ENCODE measurements around the gene THSD1. TPM values are rescaled to one million over a fixed set of nuclear protein-coding genes. Genes with fewer than 3 reads are reported as not detected.

Gene THSD1
- total RNA-seq, 1 donor from 2014 or later = 1.3 TPM

GRCh38 chr13:52393572-52394357 lies 12.2 kb downstream of the THSD1 start:
- no peak overlapping the region for H3K27ac Mint-ChIP-seq
- H3K36me3 Mint-ChIP-seq = no peaks in the 10 kb centered on the region
- no peaks in the 10 kb centered on the region for H3K9me3 Mint-ChIP-seq
- TF ChIP-seq CTCF (IDR thresholded peaks at IDR 0.05; ENCODE audit: unreplicated experiment) = no peak
- H3K27me3 Mint-ChIP-seq (ENCODE audit: low read depth) = peaks cover 9% of the 10 kb centered on the region
- no peak for DNase-seq (ENCODE audit: low spot score in 2 of 2, unreplicated experiment in 2 of 2)
- H3K4me3 Mint-ChIP-seq = no peak overlapping the region
- peaks cover 2% of the 10 kb centered on the region for H3K4me1 Mint-ChIP-seq

GRCh38 chr13:52387721-52388120 lies 18.3 kb downstream of the THSD1 start:
- no peak overlapping the region for H3K4me3 Mint-ChIP-seq
- TF ChIP-seq CTCF (IDR thresholded peaks at IDR 0.05; ENCODE audit: unreplicated experiment) = no peak
- H3K27ac Mint-ChIP-seq = no peak overlapping the region
- H3K36me3 Mint-ChIP-seq = no peaks in the 10 kb centered on the region
- no peak for DNase-seq (ENCODE audit: low spot score in 2 of 2, unreplicated experiment in 2 of 2)
- H3K4me1 Mint-ChIP-seq = peaks cover 2% of the 10 kb centered on the region
- peaks cover 7% of the 10 kb centered on the region for H3K9me3 Mint-ChIP-seq
- H3K27me3 Mint-ChIP-seq (ENCODE audit: low read depth) = no peaks in the 10 kb centered on the region

GRCh38 chr13:52385870-52386269 lies 20.1 kb downstream of the THSD1 start:
- peaks cover 7% of the 10 kb centered on the region for H3K9me3 Mint-ChIP-seq
- no peak for DNase-seq (ENCODE audit: low spot score in 2 of 2, unreplicated experiment in 2 of 2)
- H3K4me1 Mint-ChIP-seq = no peaks in the 10 kb centered on the region
- no peaks in the 10 kb centered on the region for H3K36me3 Mint-ChIP-seq
- H3K27ac Mint-ChIP-seq = no peak overlapping the region
- TF ChIP-seq CTCF (IDR thresholded peaks at IDR 0.05; ENCODE audit: unreplicated experiment) = no peak
- no peak overlapping the region for H3K4me3 Mint-ChIP-seq
- no peaks in the 10 kb centered on the region for H3K27me3 Mint-ChIP-seq (ENCODE audit: low read depth)

- TF ChIP-seq CTCF (IDR thresholded peaks at IDR 0.05; ENCODE audit: unreplicated experiment) = no peak
- H3K27ac Mint-ChIP-seq = no peak overlapping the region
- no peaks in the 10 kb centered on the region for H3K36me3 Mint-ChIP-seq
- H3K4me3 Mint-ChIP-seq = no peak overlapping the region
- no peak for DNase-seq (ENCODE audit: low spot score in 2 of 2, unreplicated experiment in 2 of 2)
- H3K4me1 Mint-ChIP-seq = no peaks in the 10 kb centered on the region
- H3K27me3 Mint-ChIP-seq (ENCODE audit: low read depth) = no peaks in the 10 kb centered on the region
- H3K9me3 Mint-ChIP-seq = peaks cover 7% of the 10 kb centered on the region
These were observed 22.6 kb downstream of the THSD1 start for GRCh38 chr13:52383366-52383765.

GRCh38 chr13:52378312-52378711 lies 27.7 kb downstream of the THSD1 start:
- DNase-seq (ENCODE audit: low spot score in 2 of 2, unreplicated experiment in 2 of 2) = no peak
- Mint-ChIP-seq H3K9me3 (no peaks in the 10 kb centered on the region), H3K27me3 (ENCODE audit: low read depth) (no peaks in the 10 kb centered on the region), H3K4me1 (peaks cover 4% of the 10 kb centered on the region), H3K4me3 (no peak overlapping the region), H3K36me3 (no peaks in the 10 kb centered on the region), H3K27ac (no peak overlapping the region)
- TF ChIP-seq CTCF (IDR thresholded peaks at IDR 0.05; ENCODE audit: unreplicated experiment) = no peak

Measured in mesothelial cell of epicardium (in vitro differentiated cells).